Left cardiac atrium (tissue), 4 donors: ENCODE data around the gene DZIP1L. TPM values are rescaled to one million over a fixed set of nuclear protein-coding genes. Genes with fewer than 3 reads are reported as not detected.
"Not testable (repeated sequence)": the region's sequence is repeated elsewhere in the genome, so short reads cannot be mapped to it uniquely, and the experiment has no call there.

Experiments used
- ATAC-seq, 2 donors: fragments of 200-7000 bp; cut with Tn5 transposase; one replicate each; pipeline ENCODE4 v1.9.1; 2020; ENCODE audit warnings: mild to moderate bottlenecking in 2 of 2, moderate library complexity in 2 of 2
- DNase-seq: peaks from one replicate; pipeline ENCODE4 v3.0.0-alpha.2; 2020
- intact Hi-C, 2 donors: fragments of 100-400 bp; cut with DNase I; formaldehyde crosslinking; loops; one replicate each; pipeline versions ENCODE4 v1.14.1 to v1.15.1; 2022 to 2023
- total RNA-seq, 2 donors: library from RNA; stranded (reverse); fragmentation: NEBNext Ultra II Directional; extraction: Animal tissue kit (Norgen Biotek cat#: 25700); gene quantifications; one replicate each; pipeline ENCODE4 v1.2.1, GENCODE V29; 2021
- donor health status: DM: no; HTN: yes; CAD: no.
- donor health status: DM: no; HTN: yes; CAD: no; lungs with severe emphysema.
- donor health status: DM: yes; HTN: yes; CAD: no.
- donor health status: Dilated cardiomyopathy.

Gene DZIP1L
- total RNA-seq, 2 donors from 2014 or later = 5.5 to 5.8 TPM

DNA sequence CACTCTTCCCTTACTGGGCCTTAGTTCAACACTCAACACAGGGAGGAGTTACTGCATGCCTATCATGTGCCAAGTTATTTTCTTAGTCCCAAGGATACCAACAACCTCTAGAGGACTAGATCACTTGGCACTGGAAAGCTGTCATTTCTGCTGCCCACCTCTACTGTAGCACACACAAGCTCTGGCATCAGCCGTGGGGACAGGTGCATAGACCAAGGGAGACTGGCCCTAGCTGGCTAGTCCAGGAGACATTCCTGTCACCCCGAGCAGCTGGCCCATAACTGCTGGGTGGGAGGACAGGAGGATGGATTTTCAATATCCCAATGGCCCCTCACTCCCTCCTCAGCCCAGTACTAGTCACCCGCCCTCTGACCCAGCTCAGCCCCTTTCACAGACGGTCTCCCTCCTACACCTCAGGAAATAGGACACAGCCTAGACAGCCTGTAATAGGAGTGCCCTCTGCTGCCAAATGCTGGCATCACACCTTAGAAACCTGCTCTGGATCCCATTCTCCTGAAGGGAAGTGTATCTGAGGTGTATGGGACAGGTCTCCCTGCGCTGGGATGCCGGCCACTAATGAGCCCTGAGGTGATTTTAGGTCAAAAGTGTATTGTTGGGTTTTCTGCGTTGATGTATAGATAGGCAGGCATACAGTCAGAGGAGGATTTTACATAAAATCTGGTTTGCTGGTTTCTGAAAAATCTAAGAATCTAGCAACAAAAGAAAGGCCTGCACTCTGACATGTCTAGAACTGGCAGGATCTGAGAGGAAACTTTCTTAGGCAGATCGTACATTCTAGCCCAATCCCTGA lies 3.4 kb upstream of the DZIP1L start:
- intact Hi-C loops = loop anchor here (1.0 to 10.0 kb wide), 3 partner anchors 50 to 1014 kb away; no protein-coding TSS in a partner anchor
- peak; percentile 20 to 54 for ATAC-seq
- peak; percentile 65 for DNase-seq

GRCh38 chr3:138114431-138114918 lies 933 bp downstream of the DZIP1L start:
- intact Hi-C loops = loop anchor here in 1 of 2 donors (10.0 kb wide), 1 partner anchor 1010 kb away; no protein-coding TSS in a partner anchor
- DNase-seq = no peak

DNA sequence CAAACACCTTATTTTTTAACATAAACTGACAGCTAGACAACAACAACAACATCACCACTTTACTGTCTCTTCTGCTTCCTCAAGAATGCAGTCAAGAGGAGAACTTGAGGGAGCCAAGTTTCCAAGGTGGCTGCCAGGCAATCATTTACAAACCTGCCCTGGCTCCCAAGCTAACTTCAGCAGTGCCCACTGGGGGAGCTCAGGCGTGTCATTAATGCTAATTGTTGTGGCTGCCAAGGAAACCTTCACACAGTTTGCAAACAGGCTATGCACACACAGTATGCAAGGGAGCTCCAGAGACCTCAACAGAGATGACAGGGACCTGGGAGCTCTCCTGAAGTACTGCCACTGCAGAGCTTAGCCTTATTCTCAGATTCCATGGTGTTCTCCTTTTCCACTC lies 2.1 kb downstream of the DZIP1L start:
- no peak for DNase-seq
- ATAC-seq = no peak
- intact Hi-C loops = loop anchor here in 1 of 2 donors (10.0 kb wide), 1 partner anchor 1009 kb away; no protein-coding TSS in a partner anchor

More at GRCh38 chr3:138114431-138114918, 933 bp downstream of the DZIP1L start:
- ATAC-seq = peak; percentile 13 to 21

DNA sequence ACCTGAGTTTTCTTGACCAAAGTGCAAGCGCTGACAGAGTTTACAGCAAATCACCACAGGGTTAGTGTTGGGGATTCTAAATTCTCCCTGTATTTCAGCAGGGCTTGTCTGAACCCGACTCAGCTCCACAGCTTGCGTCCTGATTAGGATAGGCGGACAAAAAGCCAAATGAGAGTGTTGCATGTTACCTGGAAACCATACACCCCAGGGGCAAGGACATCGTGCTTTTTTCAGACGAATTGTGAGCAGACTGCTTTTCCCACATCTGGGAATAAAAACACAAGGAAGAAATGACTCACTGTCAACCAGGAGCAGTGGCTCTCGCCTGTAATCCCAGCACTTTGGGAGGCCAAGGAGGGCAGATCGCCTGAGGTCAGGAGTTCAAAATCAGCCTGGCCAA lies 3.0 kb downstream of the DZIP1L start:
- intact Hi-C loops = loop anchor here in 1 of 2 donors (10.0 kb wide), 1 partner anchor 1008 kb away; no protein-coding TSS in a partner anchor

DNA sequence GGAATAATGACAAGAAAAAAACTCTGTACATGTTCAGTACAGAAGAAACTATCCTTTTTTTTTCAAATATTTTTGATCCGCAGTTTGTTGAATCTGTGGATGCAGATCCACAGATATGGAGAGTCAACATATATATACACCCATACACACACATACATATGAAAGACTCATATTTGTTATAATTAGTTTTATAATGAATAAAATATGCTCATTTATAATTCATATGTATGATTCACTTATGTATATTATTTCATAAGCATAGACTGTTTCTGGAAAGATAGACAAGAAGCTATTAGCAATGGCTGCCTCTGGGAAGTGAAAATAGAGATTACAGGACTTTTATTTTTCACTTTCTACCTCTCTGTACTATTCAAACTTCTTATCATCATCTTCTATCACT lies 9.8 kb downstream of the DZIP1L start:
- no peak for DNase-seq
- no peak for ATAC-seq
- intact Hi-C loops = no loop called here

More for the DNA sequence above, 3.0 kb downstream of the DZIP1L start:
- no peak for DNase-seq
- ATAC-seq = no peak

GRCh38 chr3:138103466-138103865 lies 11.9 kb downstream of the DZIP1L start:
- DNase-seq (no peak), ATAC-seq (no peak)
- intact Hi-C loops = no loop called here

DNA sequence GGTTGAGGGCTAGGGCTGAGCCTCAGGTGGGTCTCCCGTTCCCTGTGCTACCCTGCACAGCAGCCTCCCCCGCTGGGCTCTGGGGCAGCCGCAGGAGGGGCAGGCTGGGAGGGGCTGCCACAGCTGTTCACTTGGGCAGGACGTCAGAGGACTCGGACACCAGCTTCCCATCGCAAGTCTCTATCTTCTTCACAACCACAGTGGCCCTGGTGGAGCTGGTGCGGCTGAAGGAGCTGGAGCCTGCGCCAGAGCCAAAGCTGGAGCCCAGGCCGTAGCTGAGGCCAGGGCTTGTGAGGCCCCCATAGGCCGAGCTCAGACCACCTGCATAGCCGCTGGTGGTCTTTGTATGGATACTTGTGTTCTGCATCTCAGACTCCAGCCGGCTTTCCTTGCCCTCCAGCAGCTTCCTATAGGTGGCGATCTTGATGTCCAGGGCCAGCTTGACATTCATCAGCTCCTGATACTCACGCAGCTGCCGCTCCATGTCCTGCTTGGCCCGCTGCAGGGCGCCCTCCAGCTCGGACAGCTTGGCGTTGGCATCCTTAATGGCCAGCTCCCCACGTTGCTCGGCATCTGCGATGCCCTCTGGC lies 14.0 kb downstream of the DZIP1L start:
- DNase-seq, intact Hi-C loops, ATAC-seq: not testable (repeated sequence)

DNA sequence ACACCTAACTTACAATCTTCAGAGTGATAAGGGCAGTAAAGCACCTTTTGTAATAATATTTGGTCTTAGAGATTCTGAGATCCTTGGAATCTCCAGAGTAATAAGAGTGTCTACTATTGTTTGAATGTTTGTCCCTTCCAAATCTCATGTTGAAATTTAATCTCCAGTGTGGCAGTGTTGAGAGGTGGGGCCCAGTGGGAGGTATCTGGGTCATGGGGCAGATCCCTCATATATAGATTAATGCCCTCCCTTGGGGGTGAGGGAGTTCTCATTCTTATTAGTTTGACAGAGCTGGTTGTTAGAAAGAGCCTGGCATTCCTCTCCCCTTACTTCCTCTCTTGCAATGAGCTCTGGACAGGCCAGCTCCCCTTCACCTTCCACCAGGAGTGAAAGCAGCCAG lies 16.0 kb downstream of the DZIP1L start:
- ATAC-seq (no peak), DNase-seq (no peak)
- intact Hi-C loops = no loop called here

DNA sequence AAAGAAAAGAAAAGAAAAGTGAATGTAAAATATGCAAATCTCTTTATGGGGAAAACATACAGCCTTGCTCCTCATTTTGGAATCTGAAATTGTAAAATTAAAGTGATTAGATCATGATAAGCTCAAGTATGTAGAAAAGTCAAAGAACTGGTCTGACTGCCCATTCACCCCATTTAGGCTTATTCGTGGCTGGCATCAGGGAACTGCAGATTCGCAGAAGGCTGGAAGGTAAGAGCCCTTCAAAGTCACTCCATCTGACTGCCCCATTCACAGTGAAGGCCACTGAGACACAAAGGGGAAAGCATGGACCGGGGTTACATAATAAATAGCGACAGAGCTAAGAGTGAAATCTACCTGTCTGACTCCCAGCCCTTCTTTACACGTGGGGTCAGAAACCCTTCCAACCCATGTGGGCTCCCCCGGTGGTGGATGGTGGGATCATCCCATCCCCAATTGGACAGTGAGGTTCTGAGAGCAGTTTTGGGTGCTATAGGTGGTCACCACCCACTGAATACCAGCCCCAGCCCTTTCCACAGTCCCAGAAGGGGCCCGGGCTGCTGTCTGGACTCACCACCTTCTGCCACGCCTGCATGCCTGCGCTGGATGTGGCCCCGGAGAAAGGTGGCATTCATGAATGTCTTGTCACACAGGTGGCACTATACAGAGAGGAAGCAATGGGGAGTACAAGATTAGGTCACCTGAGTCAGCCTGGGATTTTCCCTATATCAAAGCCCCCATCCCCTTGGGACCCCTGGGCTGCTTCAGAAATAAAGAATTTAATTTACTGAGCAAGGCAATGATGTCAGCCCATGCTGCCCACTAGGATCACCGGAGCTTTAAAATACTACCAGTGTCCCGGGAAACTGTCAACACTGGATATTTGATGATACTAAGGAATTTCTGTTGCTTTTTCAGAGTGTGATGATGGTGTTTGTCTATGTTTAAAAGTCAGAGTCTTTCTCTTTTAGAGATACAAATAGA lies 17.9 kb downstream of the DZIP1L start:
- no peak for ATAC-seq
- intact Hi-C loops = no loop called here
- DNase-seq = no peak

DNA sequence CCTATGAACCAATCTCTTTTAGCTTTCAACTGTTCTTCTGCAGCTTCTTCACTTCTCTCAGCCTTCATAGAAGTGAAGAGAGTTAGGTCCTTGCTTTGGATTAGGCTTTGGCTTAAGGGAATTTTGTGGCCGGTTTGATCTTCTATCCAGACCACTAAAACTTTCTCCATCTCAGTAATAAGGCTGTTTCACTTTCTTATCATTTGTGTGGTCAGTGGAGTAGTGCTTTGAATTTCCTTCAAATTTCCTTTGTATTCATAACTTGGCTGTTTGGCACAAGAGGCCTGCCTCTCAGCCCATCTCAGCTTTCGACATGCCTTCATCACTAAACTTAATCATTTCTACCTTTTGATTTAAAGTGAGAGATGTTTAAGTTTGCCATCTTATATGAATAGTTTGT lies 21.7 kb downstream of the DZIP1L start:
- DNase-seq (no peak), ATAC-seq (no peak)
- intact Hi-C loops = no loop called here

GRCh38 chr3:138092023-138092422 lies 23.4 kb downstream of the DZIP1L start:
- intact Hi-C loops = no loop called here
- DNase-seq (no peak), ATAC-seq (no peak)

- intact Hi-C loops = no loop called here
- ATAC-seq (no peak), DNase-seq (no peak)
These were observed 26.3 kb downstream of the DZIP1L start for GRCh38 chr3:138089091-138089490.

DNA sequence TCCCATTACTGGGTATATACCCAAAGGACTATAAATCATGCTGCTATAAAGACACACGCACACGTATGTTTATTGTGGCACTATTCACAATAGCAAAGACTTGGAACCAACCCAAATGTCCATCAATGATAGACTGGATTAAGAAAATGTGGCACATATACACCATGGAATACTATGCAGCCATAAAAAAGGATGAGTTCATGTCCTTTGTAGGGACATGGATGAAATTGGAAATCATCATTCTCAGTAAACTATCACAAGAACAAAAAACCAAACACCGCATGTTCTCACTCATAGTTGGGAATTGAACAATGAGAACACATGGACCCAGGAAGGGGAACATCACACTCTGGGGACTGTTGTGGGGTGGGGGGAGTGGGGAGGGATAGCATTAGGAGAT lies 29.7 kb downstream of the DZIP1L start:
- intact Hi-C loops, ATAC-seq, DNase-seq: not testable (repeated sequence)

- ATAC-seq = no peak
- no peak for DNase-seq
- intact Hi-C loops = no loop called here
These were observed 31.2 kb downstream of the DZIP1L start for GRCh38 chr3:138084196-138084595.

DNA sequence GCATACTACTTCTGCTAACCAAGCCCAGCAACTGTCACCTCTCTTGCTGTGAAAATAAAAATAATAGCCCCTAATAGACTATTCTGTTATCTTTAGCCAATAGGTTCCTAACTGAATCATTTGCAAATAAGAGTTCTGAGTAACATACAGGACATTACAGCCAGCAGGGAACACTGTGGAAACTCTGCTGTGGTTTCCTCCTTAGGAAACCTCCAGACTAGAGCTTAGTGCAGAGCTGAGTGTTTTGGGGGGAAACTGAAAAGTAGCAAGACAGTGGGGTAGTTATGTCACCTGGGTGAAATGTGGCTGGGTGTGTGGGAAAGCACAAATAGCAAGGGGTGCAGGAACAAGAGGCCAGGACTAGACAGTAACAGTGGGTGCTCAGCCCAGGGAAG lies 32.4 kb downstream of the DZIP1L start:
- no peak for DNase-seq
- ATAC-seq = no peak
- intact Hi-C loops = no loop called here

DNA sequence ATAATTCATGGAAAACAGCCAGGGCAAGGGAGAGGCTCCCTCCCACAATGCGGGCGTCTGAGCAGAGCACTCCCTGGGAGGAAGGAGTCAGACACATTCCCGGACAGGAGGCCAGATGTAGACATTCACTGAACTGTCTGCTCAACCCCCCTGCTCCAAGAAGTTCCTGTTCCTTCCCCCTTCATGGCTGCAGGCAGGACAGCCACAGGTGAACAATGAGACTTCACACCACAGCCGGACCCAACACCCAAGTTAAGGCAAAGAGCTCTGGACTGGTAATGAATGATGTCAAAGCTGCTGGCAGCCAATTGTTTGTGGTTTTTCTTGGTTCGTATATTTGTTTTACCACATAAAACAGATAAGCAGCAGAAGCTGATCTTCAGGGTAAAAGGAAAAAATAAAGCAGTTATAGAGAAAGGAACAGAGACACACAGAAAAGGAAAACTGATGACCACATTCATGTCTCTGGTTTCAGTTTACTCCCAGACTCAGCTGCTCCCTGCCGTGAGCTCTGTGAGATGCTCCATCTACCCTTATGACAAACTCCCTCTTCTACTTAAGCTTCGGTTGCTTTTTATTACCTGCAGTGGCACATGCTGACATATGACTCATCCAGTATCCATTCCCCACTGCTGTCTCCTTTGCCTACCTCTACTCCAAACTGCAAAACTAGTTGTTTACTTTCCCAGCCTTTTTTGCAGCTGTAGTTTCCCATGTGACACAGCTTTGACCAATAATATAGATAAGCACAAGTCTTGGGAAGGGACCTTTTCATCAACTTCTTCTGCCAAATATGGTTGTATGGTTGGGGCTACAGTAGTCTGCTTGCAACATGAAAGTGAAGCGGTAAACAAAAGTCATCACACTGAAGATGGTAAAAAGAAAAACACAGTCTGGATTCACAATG lies 33.1 kb downstream of the DZIP1L start:
- ATAC-seq (peak; percentile 23 to 83), DNase-seq (no peak)
- intact Hi-C loops = no loop called here

GRCh38 chr3:138081371-138082084 lies 33.9 kb downstream of the DZIP1L start:
- ATAC-seq (peak in 1 of 2 donors; percentile 73), DNase-seq (no peak)
- intact Hi-C loops = no loop called here
